Measurements from ENCODE around the gene SYVN1.

DNA sequence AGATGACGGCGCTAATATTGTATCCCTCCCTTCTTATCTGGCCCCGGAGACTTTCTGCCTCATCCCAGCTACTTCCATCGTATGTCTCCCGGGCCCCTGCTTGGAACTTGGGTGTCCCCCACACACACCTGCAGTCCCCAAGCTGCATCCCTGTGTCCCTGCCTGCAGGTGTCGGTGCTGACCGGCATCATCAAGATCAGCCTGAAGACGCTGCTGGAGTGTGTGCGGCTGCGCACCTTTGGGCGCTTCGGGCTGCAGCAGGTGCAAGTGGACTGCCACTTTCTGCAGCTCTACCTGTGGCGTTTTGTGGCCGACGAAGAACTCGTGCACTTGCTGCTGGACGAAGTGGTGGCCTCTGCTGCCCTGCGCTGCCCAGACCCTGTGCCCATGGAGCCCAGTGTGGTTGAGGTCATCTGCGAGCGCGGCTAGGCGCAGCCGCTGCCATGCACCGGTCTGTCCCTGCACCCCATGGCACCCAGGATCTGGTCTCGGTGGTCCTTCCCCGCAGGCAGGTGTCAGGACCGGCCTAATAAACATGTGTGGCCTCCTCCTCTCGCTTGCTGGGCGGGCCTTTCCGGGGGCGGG, 23.1 kb downstream of the SYVN1 start:
- no peak for TF ChIP-seq EZH2 (IDR thresholded peaks at IDR 0.05; ENCODE audit: borderline replicate concordance, insufficient read depth, low read depth, low read length, poor library complexity, severe bottlenecking)
- TF ChIP-seq, protein P1, sequence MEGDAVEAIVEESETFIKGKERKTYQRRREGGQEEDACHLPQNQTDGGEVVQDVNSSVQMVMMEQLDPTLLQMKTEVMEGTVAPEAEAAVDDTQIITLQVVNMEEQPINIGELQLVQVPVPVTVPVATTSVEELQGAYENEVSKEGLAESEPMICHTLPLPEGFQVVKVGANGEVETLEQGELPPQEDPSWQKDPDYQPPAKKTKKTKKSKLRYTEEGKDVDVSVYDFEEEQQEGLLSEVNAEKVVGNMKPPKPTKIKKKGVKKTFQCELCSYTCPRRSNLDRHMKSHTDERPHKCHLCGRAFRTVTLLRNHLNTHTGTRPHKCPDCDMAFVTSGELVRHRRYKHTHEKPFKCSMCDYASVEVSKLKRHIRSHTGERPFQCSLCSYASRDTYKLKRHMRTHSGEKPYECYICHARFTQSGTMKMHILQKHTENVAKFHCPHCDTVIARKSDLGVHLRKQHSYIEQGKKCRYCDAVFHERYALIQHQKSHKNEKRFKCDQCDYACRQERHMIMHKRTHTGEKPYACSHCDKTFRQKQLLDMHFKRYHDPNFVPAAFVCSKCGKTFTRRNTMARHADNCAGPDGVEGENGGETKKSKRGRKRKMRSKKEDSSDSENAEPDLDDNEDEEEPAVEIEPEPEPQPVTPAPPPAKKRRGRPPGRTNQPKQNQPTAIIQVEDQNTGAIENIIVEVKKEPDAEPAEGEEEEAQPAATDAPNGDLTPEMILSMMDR (IDR thresholded peaks at IDR 0.05): no peak
